K562 (cell line): ENCODE measurements around the gene PHACTR2. TPM values are rescaled to one million over a fixed set of nuclear protein-coding genes. Genes with fewer than 3 reads are reported as not detected.
A peak's percentile ranks its signal among the peaks of the same experiment; 100 is the strongest.

Experiments
- BRD9 ChIP-seq: fragments of 450-650 bp; IDR thresholded peaks from 2 replicates; pipeline ENCODE4 v1.6.1; 2018; ENCODE audit warnings: low read depth; ENCODE audit not compliant: partially characterized antibody
- CBFA2T3 ChIP-seq: fragments of 450-650 bp; IDR thresholded peaks from 2 replicates; pipeline ENCODE4 v1.6.1; 2017
- ETV1 ChIP-seq: fragments of 450-650 bp; conservative IDR thresholded peaks from 2 replicates; pipeline ENCODE4 v1.6.1; 2016; ENCODE audit warnings: missing genetic modification characterization, control low read depth, low read depth, missing compliant biosample characterization
- FOSL1 ChIP-seq: fragments of 200-800 bp; sonication (Bioruptor generic); conservative IDR thresholded peaks from 2 replicates; pipeline ENCODE4 v1.6.1; 2016; ENCODE audit warnings: missing genetic modification characterization, missing compliant biosample characterization
- HNRNPLL ChIP-seq: fragments of 200-400 bp; formaldehyde crosslinking; IDR thresholded peaks from 2 replicates; pipeline ENCODE4 v1.6.1; 2017; ENCODE audit warnings: low read length, low read depth, mild to moderate bottlenecking; ENCODE audit not compliant: poor library complexity, severe bottlenecking
- LEF1 ChIP-seq: fragments of 450-650 bp; IDR thresholded peaks from 2 replicates; pipeline ENCODE4 v1.6.1; 2016; ENCODE audit warnings: mild to moderate bottlenecking
- MBD1 ChIP-seq: fragments of 250-450 bp; sonication (Bioruptor Pico); IDR thresholded peaks from 2 replicates; pipeline ENCODE4 v1.8.0; 2022; ENCODE audit warnings: inconsistent platforms
- NCOA1 ChIP-seq: fragments of 450-650 bp; IDR thresholded peaks from 2 replicates; pipeline ENCODE4 v1.6.1; 2016; ENCODE audit warnings: low read depth
- PHF8 ChIP-seq: fragments of 200-600 bp; sonication (generic); IDR thresholded peaks from 2 replicates; pipeline ENCODE4 v1.6.1; 2012; ENCODE audit warnings: mixed run types, mild to moderate bottlenecking, inconsistent platforms, low read length, moderate library complexity, borderline replicate concordance
- PURB ChIP-seq: sonication (generic); formaldehyde crosslinking; IDR thresholded peaks from 2 replicates; pipeline ENCODE4 v1.9.0; 2021; ENCODE audit warnings: low read depth, mild to moderate bottlenecking, missing genetic modification reagents
- SMARCA4 ChIP-seq: fragments of 450-650 bp; IDR thresholded peaks from 2 replicates; pipeline ENCODE4 v1.6.1; 2016
- SMARCE1 ChIP-seq: fragments of 450-650 bp; IDR thresholded peaks from 2 replicates; pipeline ENCODE4 v1.7.1; 2016; ENCODE audit warnings: mild to moderate bottlenecking
- SNRNP70 ChIP-seq: fragments of 200-400 bp; formaldehyde crosslinking; optimal IDR thresholded peaks from 2 replicates; pipeline ENCODE3; 2017; ENCODE audit warnings: low read depth, low read length
- ZFX ChIP-seq: sonication (generic); formaldehyde crosslinking; IDR thresholded peaks from 2 replicates; pipeline ENCODE4 v1.8.0; 2022; ENCODE audit warnings: mild to moderate bottlenecking, missing genetic modification reagents, moderate library complexity
- ZNF140 ChIP-seq: fragments of 250-450 bp; sonication (Bioruptor Pico); IDR thresholded peaks from 2 replicates; pipeline ENCODE4 v1.8.0; 2021; ENCODE audit warnings: moderate library complexity, mild to moderate bottlenecking, inconsistent platforms
- ZNF175 ChIP-seq: fragments of 200-800 bp; sonication (Bioruptor generic); IDR thresholded peaks from 2 replicates; pipeline ENCODE4 v1.6.1; 2016; ENCODE audit warnings: low read depth, mild to moderate bottlenecking, missing genetic modification characterization, missing compliant biosample characterization
- ZNF445 ChIP-seq: fragments of 250-450 bp; sonication (Bioruptor Pico); IDR thresholded peaks from 2 replicates; pipeline ENCODE4 v1.4.0; 2020; ENCODE audit warnings: low read depth, mild to moderate bottlenecking, moderate library complexity
- ZNF507 ChIP-seq: conservative IDR thresholded peaks from 2 replicates; pipeline ENCODE4 v1.6.1; 2017; ENCODE audit warnings: missing genetic modification characterization, missing compliant biosample characterization
- ZNF584 ChIP-seq: fragments of 200-800 bp; sonication (Bioruptor generic); IDR thresholded peaks from 2 replicates; pipeline ENCODE4 v1.6.1; 2016; ENCODE audit warnings: low read depth, mild to moderate bottlenecking, missing genetic modification characterization, missing compliant biosample characterization
- ZNF75A ChIP-seq: fragments of 450-650 bp; formaldehyde crosslinking; IDR thresholded peaks from 2 replicates; pipeline ENCODE4 v1.4.0; 2020; ENCODE audit warnings: mild to moderate bottlenecking
- ZNF79 ChIP-seq: fragments of 250-450 bp; sonication (Bioruptor Pico); IDR thresholded peaks from 2 replicates; pipeline ENCODE4 v1.4.0; 2020; ENCODE audit warnings: low read depth, mild to moderate bottlenecking, moderate library complexity
- polyA plus RNA-seq, 8 experiments: library from polyadenylated mRNA; depleted of rRNA in 4 of 8; stranded (reverse) in 5 of 8; unstranded in 3 of 8; fragments of >200 nt; fragmentation: Nextera tagmentation in 2 of 8; fragmentation: Illumina TruSeq in 1 of 8; extraction: Ambion mirVana in 2 of 8; extraction: Trizol in 1 of 8; gene quantifications; 2 replicates each; pipeline versions ENCODE4 v1.2.1 to v1.2.3, GENCODE V29; 2011 to 2014; ENCODE audit warnings: inconsistent platforms in 1 of 8, missing spikeins in 1 of 8
- total RNA-seq, 7 experiments: library from RNA; depleted of rRNA in 6 of 7; stranded (reverse); fragments of >200 nt in 6 of 7; fragmentation: Illumina TruSeq in 2 of 7; extraction: Trizol in 2 of 7; gene quantifications; 2 replicates each; pipeline versions ENCODE4 v1.2.1 to v1.2.3, GENCODE V29; 2011 to 2021; ENCODE audit warnings: low replicate concordance in 1 of 7
- TF ChIP-seq, protein P1 (sequence below): sonication (generic); formaldehyde crosslinking; IDR thresholded peaks from 2 replicates; pipeline ENCODE4 v1.8.1; 2023; ENCODE audit warnings: mild to moderate bottlenecking, missing genetic modification reagents
- TF ChIP-seq, protein P2 (sequence below), 2 experiments: fragments of 450-650 bp in 1 of 2; sonication (generic) in 1 of 2; formaldehyde crosslinking in 1 of 2; IDR thresholded peaks in 1 of 2; conservative IDR thresholded peaks in 1 of 2; 2 replicates each; pipeline versions ENCODE4 v1.6.1 to v1.8.1; 2016 to 2023; ENCODE audit warnings: mild to moderate bottlenecking in 2 of 2, moderate library complexity in 2 of 2, inconsistent platforms in 1 of 2, missing genetic modification reagents in 1 of 2
- TF ChIP-seq, protein P3 (sequence below), 2 experiments: fragments of 200-800 bp in 1 of 2; sonication (Bioruptor generic) in 1 of 2; sonication (generic) in 1 of 2; formaldehyde crosslinking in 1 of 2; IDR thresholded peaks in 1 of 2; conservative IDR thresholded peaks in 1 of 2; 2 replicates each; pipeline versions ENCODE4 v1.5.0 to v1.6.1; 2016 to 2020; ENCODE audit warnings: missing compliant biosample characterization in 1 of 2, missing genetic modification characterization in 1 of 2, missing genetic modification reagents in 1 of 2

PHACTR2 gene
- total and polyA plus RNA-seq, 9 of the 15 experiments (the other 6 are each of a cell fraction or from before 2014, with no cell fraction given): 5.3 to 52.5 (median 22.9) TPM

- TF ChIP-seq, protein P1, sequence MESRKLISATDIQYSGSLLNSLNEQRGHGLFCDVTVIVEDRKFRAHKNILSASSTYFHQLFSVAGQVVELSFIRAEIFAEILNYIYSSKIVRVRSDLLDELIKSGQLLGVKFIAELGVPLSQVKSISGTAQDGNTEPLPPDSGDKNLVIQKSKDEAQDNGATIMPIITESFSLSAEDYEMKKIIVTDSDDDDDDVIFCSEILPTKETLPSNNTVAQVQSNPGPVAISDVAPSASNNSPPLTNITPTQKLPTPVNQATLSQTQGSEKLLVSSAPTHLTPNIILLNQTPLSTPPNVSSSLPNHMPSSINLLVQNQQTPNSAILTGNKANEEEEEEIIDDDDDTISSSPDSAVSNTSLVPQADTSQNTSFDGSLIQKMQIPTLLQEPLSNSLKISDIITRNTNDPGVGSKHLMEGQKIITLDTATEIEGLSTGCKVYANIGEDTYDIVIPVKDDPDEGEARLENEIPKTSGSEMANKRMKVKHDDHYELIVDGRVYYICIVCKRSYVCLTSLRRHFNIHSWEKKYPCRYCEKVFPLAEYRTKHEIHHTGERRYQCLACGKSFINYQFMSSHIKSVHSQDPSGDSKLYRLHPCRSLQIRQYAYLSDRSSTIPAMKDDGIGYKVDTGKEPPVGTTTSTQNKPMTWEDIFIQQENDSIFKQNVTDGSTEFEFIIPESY: peak; percentile 49; the same call in 1 of the 2 replicates
- peak; percentile 49; the same call in 1 of the 2 replicates for TF ChIP-seq CBFA2T3
- no peak for TF ChIP-seq SNRNP70
- TF ChIP-seq, protein P2, sequence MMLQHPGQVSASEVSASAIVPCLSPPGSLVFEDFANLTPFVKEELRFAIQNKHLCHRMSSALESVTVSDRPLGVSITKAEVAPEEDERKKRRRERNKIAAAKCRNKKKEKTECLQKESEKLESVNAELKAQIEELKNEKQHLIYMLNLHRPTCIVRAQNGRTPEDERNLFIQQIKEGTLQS (IDR thresholded peaks at IDR 0.05): no peak
- TF ChIP-seq, protein P2 (CRISPR knock-in tag; conservative IDR thresholded peaks at IDR 0.05): no peak
- no peak for TF ChIP-seq MBD1 (CRISPR knock-in tag)
- TF ChIP-seq, protein P3, sequence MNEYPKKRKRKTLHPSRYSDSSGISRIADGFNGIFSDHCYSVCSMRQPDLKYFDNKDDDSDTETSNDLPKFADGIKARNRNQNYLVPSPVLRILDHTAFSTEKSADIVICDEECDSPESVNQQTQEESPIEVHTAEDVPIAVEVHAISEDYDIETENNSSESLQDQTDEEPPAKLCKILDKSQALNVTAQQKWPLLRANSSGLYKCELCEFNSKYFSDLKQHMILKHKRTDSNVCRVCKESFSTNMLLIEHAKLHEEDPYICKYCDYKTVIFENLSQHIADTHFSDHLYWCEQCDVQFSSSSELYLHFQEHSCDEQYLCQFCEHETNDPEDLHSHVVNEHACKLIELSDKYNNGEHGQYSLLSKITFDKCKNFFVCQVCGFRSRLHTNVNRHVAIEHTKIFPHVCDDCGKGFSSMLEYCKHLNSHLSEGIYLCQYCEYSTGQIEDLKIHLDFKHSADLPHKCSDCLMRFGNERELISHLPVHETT (CRISPR knock-in tag; conservative IDR thresholded peaks at IDR 0.05 in 1 of 2, IDR thresholded peaks at IDR 0.05 in 1 of 2): no peak; a peak in 1 of 4 replicates
- no peak for TF ChIP-seq ZNF175 (CRISPR knock-in tag)
- TF ChIP-seq FOSL1 (tag): peak; percentile 44; the same call in 1 of the 2 replicates
- no peak for TF ChIP-seq ZNF584 (CRISPR knock-in tag)
- TF ChIP-seq ZNF79 (CRISPR knock-in tag): no peak
- no peak for TF ChIP-seq PHF8
- TF ChIP-seq BRD9: peak; percentile 41
- TF ChIP-seq LEF1: peak; percentile 68; the same call in 1 of the 2 replicates
- TF ChIP-seq SMARCE1: peak; percentile 49; the same call in 1 of the 2 replicates
- TF ChIP-seq ZNF507 (tag): no peak
- TF ChIP-seq NCOA1: 0 out of 2 replicates have a peak, but pooled peaks have one; percentile 30
- no peak for TF ChIP-seq ZNF140 (CRISPR knock-in tag)
- no peak for TF ChIP-seq ETV1 (tag)
- TF ChIP-seq ZNF445 (CRISPR knock-in tag): 0 out of 2 replicates have a peak, but pooled peaks have one; percentile 28
- TF ChIP-seq HNRNPLL: no peak
- no peak for TF ChIP-seq ZFX (CRISPR knock-in tag)
- no peak for TF ChIP-seq ZNF75A (CRISPR knock-in tag)
- TF ChIP-seq SMARCA4: peak; percentile 69; the same call in 1 of the 2 replicates
- TF ChIP-seq PURB: no peak
Measured at GRCh38 chr6:143727035-143727434, 49.3 kb downstream of the PHACTR2 start (continued).
